Thoracic aorta (tissue), 2 donors: ENCODE measurements around the gene CSTF2T. TPM values are rescaled to one million over a fixed set of nuclear protein-coding genes. Genes with fewer than 3 reads are reported as not detected.

Experiments used
- ATAC-seq: fragments of 150-250 bp; one replicate; pipeline ENCODE4 v1.8.0; 2017; ENCODE audit warnings: low read depth; ENCODE audit not compliant: insufficient number of reproducible peaks, low FRiP score
- DNase-seq: peaks from one replicate; pipeline ENCODE4 v3.0.0-alpha.2; 2020; ENCODE audit warnings: low spot score
- H3K27ac ChIP-seq, 2 donors: fragments of 200-600 bp; sonication (generic); 1 replicate in 1 of 2; 2 replicates in 1 of 2; pipeline ENCODE4 v1.5.1; 2016; ENCODE audit warnings: mild to moderate bottlenecking in 2 of 2, moderate library complexity in 2 of 2
- H3K27me3 ChIP-seq: fragments of 200-600 bp; sonication (generic); replicated peaks from 2 replicates; pipeline ENCODE4 v1.6.0; 2016; ENCODE audit warnings: mild to moderate bottlenecking; ENCODE audit not compliant: insufficient read depth
- H3K36me3 ChIP-seq: fragments of 200-600 bp; sonication (generic); one replicate; pipeline ENCODE4 v1.5.1; 2016
- H3K4me1 ChIP-seq, 2 donors: fragments of 200-600 bp; sonication (generic); 1 replicate in 1 of 2; 2 replicates in 1 of 2; pipeline versions ENCODE4 v1.5.1 to v1.6.0; 2016; ENCODE audit warnings: low read depth in 2 of 2, mild to moderate bottlenecking in 1 of 2; ENCODE audit not compliant: control insufficient read depth in 1 of 2
- H3K4me3 ChIP-seq: fragments of 200-600 bp; sonication (generic); 2 replicates; pipeline ENCODE4 v1.5.1; 2016; ENCODE audit warnings: mild to moderate bottlenecking
- H3K9me3 ChIP-seq: fragments of 200-600 bp; sonication (generic); 2 replicates; pipeline ENCODE4 v1.5.1; 2016
- CTCF ChIP-seq: fragments of 200-600 bp; sonication (generic); IDR thresholded peaks from one replicate; pipeline ENCODE4 v1.5.1; 2019; ENCODE audit warnings: antibody characterized with exemption
- total RNA-seq, 2 donors: library from RNA; depleted of rRNA; stranded (reverse); fragments of >200 nt; gene quantifications; one replicate each; pipeline versions ENCODE4 v1.1.0 to v1.2.3, GENCODE V29; 2016

The CSTF2T gene
- total RNA-seq, 2 donors from 2014 or later: 24.6 to 39.9 TPM

- H3K4me3 ChIP-seq: no peak overlapping the region
- no peaks in the 10 kb centered on the region for H3K27me3 ChIP-seq
- TF ChIP-seq CTCF: no peak
- no peak for ATAC-seq
- no peaks in the 10 kb centered on the region for H3K36me3 ChIP-seq
- no peaks in the 10 kb centered on the region for H3K9me3 ChIP-seq
- DNase-seq: no peak
- peaks cover 0 to 17% of the 10 kb centered on the region in 2 donors for H3K4me1 ChIP-seq
- no peak overlapping the region for H3K27ac ChIP-seq
Observed at GRCh38 chr10:51675088-51675487, 24.3 kb downstream of the CSTF2T start.

- Histone ChIP-seq H3K4me1 (peaks cover 15 to 25% of the 10 kb centered on the region in 2 donors), H3K27ac (no peak overlapping the region), H3K9me3 (no peaks in the 10 kb centered on the region), H3K4me3 (no peak overlapping the region), H3K27me3 (no peaks in the 10 kb centered on the region), H3K36me3 (no peaks in the 10 kb centered on the region)
- DNase-seq (no peak), ATAC-seq (no peak)
- TF ChIP-seq CTCF: no peak
Observed at GRCh38 chr10:51672039-51672535, 27.3 kb downstream of the CSTF2T start.

GRCh38 chr10:51669041-51669440, 30.4 kb downstream of the CSTF2T start:
- Histone ChIP-seq H3K36me3 (no peaks in the 10 kb centered on the region), H3K4me1 (peaks cover 16 to 23% of the 10 kb centered on the region in 2 donors), H3K27me3 (no peaks in the 10 kb centered on the region), H3K4me3 (no peak overlapping the region), H3K27ac (no peak overlapping the region), H3K9me3 (no peaks in the 10 kb centered on the region)
- ATAC-seq (no peak), DNase-seq (no peak)
- TF ChIP-seq CTCF: no peak

GRCh38 chr10:51668336-51668689, 31.1 kb downstream of the CSTF2T start:
- Histone ChIP-seq H3K9me3 (no peaks in the 10 kb centered on the region), H3K4me1 (peaks cover 16 to 23% of the 10 kb centered on the region in 2 donors), H3K27me3 (no peaks in the 10 kb centered on the region), H3K4me3 (no peak overlapping the region), H3K27ac (peak overlapping the region; percentile 11 to 26), H3K36me3 (no peaks in the 10 kb centered on the region)
- DNase-seq (no peak), ATAC-seq (no peak)
- TF ChIP-seq CTCF: no peak

GRCh38 chr10:51667678-51668335, 31.6 kb downstream of the CSTF2T start:
- no peaks in the 10 kb centered on the region for H3K27me3 ChIP-seq
- ATAC-seq (no peak), DNase-seq (no peak)
- H3K9me3 ChIP-seq: no peaks in the 10 kb centered on the region
- H3K36me3 ChIP-seq: no peaks in the 10 kb centered on the region
- no peak for TF ChIP-seq CTCF
- peak overlapping the region; percentile 11 to 26 for H3K27ac ChIP-seq
- H3K4me3 ChIP-seq: no peak overlapping the region
- peaks cover 16 to 23% of the 10 kb centered on the region in 2 donors for H3K4me1 ChIP-seq
